ENCODE measurements around the gene FAM13A. TPM values are rescaled to one million over a fixed set of nuclear protein-coding genes. Genes with fewer than 3 reads are reported as not detected.
A peak's percentile ranks its signal among the peaks of the same experiment; 100 is the strongest.

The FAM13A gene
- total RNA-seq, 2 experiments from 2014 or later, result 1.4 to 1.6 TPM

GRCh38 chr4:88809576-88810219, 247.3 kb downstream of the FAM13A start:
- CTCF ChIA-PET, result no interaction called here
- Mint-ChIP-seq H3K4me1 (ENCODE audit: low read depth) (peaks cover 9% of the 10 kb centered on the region), H3K4me3 (no peak overlapping the region), H3K27ac (no peak overlapping the region), H3K36me3 (ENCODE audit: low read depth) (no peaks in the 10 kb centered on the region), H3K27me3 (ENCODE audit: low read depth) (no peaks in the 10 kb centered on the region), H3K9me3 (no peaks in the 10 kb centered on the region)
- DNase-seq, result no peak
- intact Hi-C loops (cut with micrococcal nuclease), result no loop called here

- intact Hi-C loops (cut with micrococcal nuclease), result no loop called here
- CTCF ChIA-PET, result no interaction called here
- no peak overlapping the region for H3K4me3 Mint-ChIP-seq
Observed at GRCh38 chr4:88809101-88809500, 247.9 kb downstream of the FAM13A start.

GRCh38 chr4:88807499-88807898, 249.5 kb downstream of the FAM13A start:
- CTCF ChIA-PET, result interaction anchor here (1.2 kb wide), 1 partner anchor 12 kb away, joined by 3 read pairs; no protein-coding TSS in a partner anchor
- Mint-ChIP-seq H3K4me1 (ENCODE audit: low read depth) (peaks cover 23% of the 10 kb centered on the region), H3K4me3 (no peak overlapping the region), H3K27me3 (ENCODE audit: low read depth) (no peaks in the 10 kb centered on the region), H3K9me3 (no peaks in the 10 kb centered on the region), H3K27ac (no peak overlapping the region), H3K36me3 (ENCODE audit: low read depth) (no peaks in the 10 kb centered on the region)
- intact Hi-C loops (cut with micrococcal nuclease), result no loop called here
- DNase-seq, result no peak

More at GRCh38 chr4:88809101-88809500, 247.9 kb downstream of the FAM13A start:
- H3K27me3 Mint-ChIP-seq (ENCODE audit: low read depth), result no peaks in the 10 kb centered on the region
- H3K36me3 Mint-ChIP-seq (ENCODE audit: low read depth), result no peaks in the 10 kb centered on the region
- peaks cover 14% of the 10 kb centered on the region for H3K4me1 Mint-ChIP-seq (ENCODE audit: low read depth)
- no peak for DNase-seq
- no peaks in the 10 kb centered on the region for H3K9me3 Mint-ChIP-seq
- no peak overlapping the region for H3K27ac Mint-ChIP-seq

- CTCF ChIA-PET, result interaction anchor here (0.7 kb wide), 1 partner anchor 424 kb away, joined by 3 read pairs; no protein-coding TSS in a partner anchor
- H3K4me3 Mint-ChIP-seq, result no peak overlapping the region
- no peak overlapping the region for H3K27ac Mint-ChIP-seq
Observed at GRCh38 chr4:88804234-88804633, 252.8 kb downstream of the FAM13A start.

GRCh38 chr4:88803600-88804096, 253.3 kb downstream of the FAM13A start:
- intact Hi-C loops (cut with micrococcal nuclease), result loop anchor here (1.0 to 5.0 kb wide), 8 partner anchors 10 to 521 kb away; partner anchors contain the start of genes HERC3 and PPM1K
- H3K27ac Mint-ChIP-seq, result no peak overlapping the region
- no peak overlapping the region for H3K4me3 Mint-ChIP-seq
- no peaks in the 10 kb centered on the region for H3K9me3 Mint-ChIP-seq
- peak; percentile 60 for DNase-seq
- CTCF ChIA-PET, result interaction anchor here (0.7 kb wide), 1 partner anchor 423 kb away, joined by 3 read pairs; no protein-coding TSS in a partner anchor
- H3K36me3 Mint-ChIP-seq (ENCODE audit: low read depth), result no peaks in the 10 kb centered on the region
- no peaks in the 10 kb centered on the region for H3K27me3 Mint-ChIP-seq (ENCODE audit: low read depth)
- peaks cover 22% of the 10 kb centered on the region for H3K4me1 Mint-ChIP-seq (ENCODE audit: low read depth)

More at GRCh38 chr4:88804234-88804633, 252.8 kb downstream of the FAM13A start:
- Mint-ChIP-seq H3K4me1 (ENCODE audit: low read depth) (peaks cover 22% of the 10 kb centered on the region), H3K36me3 (ENCODE audit: low read depth) (no peaks in the 10 kb centered on the region), H3K9me3 (no peaks in the 10 kb centered on the region), H3K27me3 (ENCODE audit: low read depth) (no peaks in the 10 kb centered on the region)
- intact Hi-C loops (cut with micrococcal nuclease), result loop anchor here (1.0 to 5.0 kb wide), 3 partner anchors 212 to 522 kb away; partner anchors contain the start of genes HERC3 and PPM1K
- no peak for DNase-seq

GRCh38 chr4:88802585-88803286, 254.2 kb downstream of the FAM13A start:
- H3K27me3 Mint-ChIP-seq (ENCODE audit: low read depth), result no peaks in the 10 kb centered on the region
- DNase-seq, result no peak
- H3K27ac Mint-ChIP-seq, result no peak overlapping the region
- intact Hi-C loops (cut with micrococcal nuclease), result loop anchor here (1.0 to 5.0 kb wide), 8 partner anchors 9 to 520 kb away; partner anchors contain the start of genes HERC3 and PPM1K
- CTCF ChIA-PET, result interaction anchor here (0.8 to 2.5 kb wide), 2 partner anchors 11 to 14 kb away, joined by 3 to 13 read pairs; no protein-coding TSS in a partner anchor
- H3K4me1 Mint-ChIP-seq (ENCODE audit: low read depth), result peaks cover 24% of the 10 kb centered on the region
- H3K4me3 Mint-ChIP-seq, result no peak overlapping the region
- H3K9me3 Mint-ChIP-seq, result no peaks in the 10 kb centered on the region
- no peaks in the 10 kb centered on the region for H3K36me3 Mint-ChIP-seq (ENCODE audit: low read depth)

- H3K4me3 Mint-ChIP-seq, result no peak overlapping the region
- H3K27ac Mint-ChIP-seq, result no peak overlapping the region
- no peaks in the 10 kb centered on the region for H3K9me3 Mint-ChIP-seq
- H3K4me1 Mint-ChIP-seq (ENCODE audit: low read depth), result peaks cover 24% of the 10 kb centered on the region
- peaks cover 3% of the 10 kb centered on the region for H3K36me3 Mint-ChIP-seq (ENCODE audit: low read depth)
- intact Hi-C loops (cut with micrococcal nuclease), result loop anchor here (1.0 to 5.0 kb wide), 3 partner anchors 210 to 520 kb away; partner anchors contain the start of genes HERC3 and PPM1K
- no peak for DNase-seq
- no peaks in the 10 kb centered on the region for H3K27me3 Mint-ChIP-seq (ENCODE audit: low read depth)
- CTCF ChIA-PET, result interaction anchor here (0.8 to 2.5 kb wide), 2 partner anchors 10 to 13 kb away, joined by 3 to 13 read pairs; no protein-coding TSS in a partner anchor
Observed at GRCh38 chr4:88802138-88802537, 254.8 kb downstream of the FAM13A start.

GRCh38 chr4:88799900-88800299, 257.1 kb downstream of the FAM13A start:
- DNase-seq, result no peak
- intact Hi-C loops (cut with micrococcal nuclease), result loop anchor here (5.0 kb wide), 2 partner anchors 208 to 518 kb away; partner anchors contain the start of genes HERC3 and PPM1K
- Mint-ChIP-seq H3K9me3 (no peaks in the 10 kb centered on the region), H3K27me3 (ENCODE audit: low read depth) (no peaks in the 10 kb centered on the region), H3K4me1 (ENCODE audit: low read depth) (peaks cover 24% of the 10 kb centered on the region), H3K4me3 (no peak overlapping the region), H3K36me3 (ENCODE audit: low read depth) (peaks cover 3% of the 10 kb centered on the region), H3K27ac (no peak overlapping the region)
- CTCF ChIA-PET, result no interaction called here

GRCh38 chr4:88797725-88798124, 259.3 kb downstream of the FAM13A start:
- H3K4me3 Mint-ChIP-seq, result no peak overlapping the region
- H3K4me1 Mint-ChIP-seq (ENCODE audit: low read depth), result peaks cover 19% of the 10 kb centered on the region
- intact Hi-C loops (cut with micrococcal nuclease), result no loop called here
- H3K9me3 Mint-ChIP-seq, result no peaks in the 10 kb centered on the region
- H3K27ac Mint-ChIP-seq, result no peak overlapping the region
- peaks cover 3% of the 10 kb centered on the region for H3K36me3 Mint-ChIP-seq (ENCODE audit: low read depth)
- H3K27me3 Mint-ChIP-seq (ENCODE audit: low read depth), result no peaks in the 10 kb centered on the region
- CTCF ChIA-PET, result no interaction called here
- no peak for DNase-seq

GRCh38 chr4:88796545-88796944, 260.4 kb downstream of the FAM13A start:
- H3K27ac Mint-ChIP-seq, result no peak overlapping the region
- no peak for DNase-seq
- H3K4me1 Mint-ChIP-seq (ENCODE audit: low read depth), result peaks cover 27% of the 10 kb centered on the region
- no peak overlapping the region for H3K4me3 Mint-ChIP-seq
- peaks cover 3% of the 10 kb centered on the region for H3K36me3 Mint-ChIP-seq (ENCODE audit: low read depth)
- no peaks in the 10 kb centered on the region for H3K9me3 Mint-ChIP-seq
- CTCF ChIA-PET, result interaction anchor here (0.6 kb wide), 1 partner anchor 133 kb away, joined by 4 read pairs; no protein-coding TSS in a partner anchor
- no peaks in the 10 kb centered on the region for H3K27me3 Mint-ChIP-seq (ENCODE audit: low read depth)
- intact Hi-C loops (cut with micrococcal nuclease), result no loop called here

GRCh38 chr4:88794952-88795351, 262.0 kb downstream of the FAM13A start:
- Mint-ChIP-seq H3K27ac (no peak overlapping the region), H3K36me3 (ENCODE audit: low read depth) (peaks cover 6% of the 10 kb centered on the region), H3K9me3 (no peaks in the 10 kb centered on the region), H3K4me1 (ENCODE audit: low read depth) (peaks cover 25% of the 10 kb centered on the region), H3K4me3 (no peak overlapping the region), H3K27me3 (ENCODE audit: low read depth) (no peaks in the 10 kb centered on the region)
- intact Hi-C loops (cut with micrococcal nuclease), result no loop called here
- no peak for DNase-seq
- CTCF ChIA-PET, result interaction anchor here (0.7 to 1.7 kb wide), 4 partner anchors 27 to 261 kb away, joined by 3 to 4 read pairs (median 4); no protein-coding TSS in a partner anchor

GRCh38 chr4:88794087-88794690, 262.8 kb downstream of the FAM13A start:
- no peak overlapping the region for H3K4me3 Mint-ChIP-seq
- intact Hi-C loops (cut with micrococcal nuclease), result no loop called here
- CTCF ChIA-PET, result interaction anchor here (1.0 to 1.7 kb wide), 3 partner anchors 28 to 262 kb away, joined by 3 to 4 read pairs (median 4); no protein-coding TSS in a partner anchor

More at GRCh38 chr4:88794087-88794690, 262.8 kb downstream of the FAM13A start:
- Mint-ChIP-seq H3K27me3 (ENCODE audit: low read depth) (no peaks in the 10 kb centered on the region), H3K4me1 (ENCODE audit: low read depth) (peaks cover 23% of the 10 kb centered on the region), H3K36me3 (ENCODE audit: low read depth) (peaks cover 8% of the 10 kb centered on the region), H3K27ac (no peak overlapping the region), H3K9me3 (no peaks in the 10 kb centered on the region)
- DNase-seq, result no peak
